ENCODE measurements around the gene AKAIN1. TPM values are rescaled to one million over a fixed set of nuclear protein-coding genes. Genes with fewer than 3 reads are reported as not detected.

The AKAIN1 gene
- total and polyA plus RNA-seq, 2 donors (not counting 1 experiment from before 2014, with no cell fraction given), result not detected

GRCh38 chr18:5122272-5122671, 74.8 kb downstream of the AKAIN1 start:
- ATAC-seq (ENCODE audit: low read depth), result no peak

GRCh38 chr18:5110266-5110665, 86.8 kb downstream of the AKAIN1 start:
- ChIA-PET CTCF (no interaction called here), POLR2A (no interaction called here)
- Histone ChIP-seq H3K9ac (ENCODE audit: low read length) (no peak overlapping the region), H3K79me2 (ENCODE audit: control insufficient read depth, insufficient read depth, low read length) (no peaks in the 10 kb centered on the region), H4K20me1 (ENCODE audit: control insufficient read depth, insufficient read depth, low read length, poor library complexity, severe bottlenecking) (no peaks in the 10 kb centered on the region), H3K36me3 (replicated peaks in 1 of 2; ENCODE audit: control extremely low read depth in 1 of 2, control insufficient read depth in 1 of 2, extremely low read depth in 1 of 2, insufficient read depth in 2 of 2, low read length in 1 of 2) (no peaks in the 10 kb centered on the region), H3K27ac (ENCODE audit: low read length in 2 of 2) (no peak overlapping the region), H3K27me3 (replicated peaks in 1 of 4; ENCODE audit: control extremely low read depth in 1 of 4, control insufficient read depth in 3 of 4, insufficient read depth in 4 of 4, low read length in 3 of 4) (no peaks in the 10 kb centered on the region), H3K4me1 (ENCODE audit: control insufficient read depth in 2 of 2, insufficient read depth in 2 of 2, low read length in 2 of 2) (no peaks in the 10 kb centered on the region), H3K9me3 (ENCODE audit: control extremely low read depth in 1 of 3, control insufficient read depth in 2 of 3, insufficient read depth in 1 of 3, low read length in 2 of 3) (no peaks in the 10 kb centered on the region), H3K4me3 (ENCODE audit: control extremely low read depth in 1 of 5, extremely low read depth in 1 of 5, insufficient read depth in 1 of 5, low read depth in 2 of 5, low read length in 4 of 5) (no peak overlapping the region), H2AFZ (ENCODE audit: insufficient read depth, low read depth, low read length, poor library complexity, severe bottlenecking) (no peak overlapping the region), H3K4me2 (replicated peaks; ENCODE audit: low read depth, low read length, poor library complexity, severe bottlenecking) (no peak overlapping the region)
- H3K27me3 Mint-ChIP-seq, result peaks cover 7% of the 10 kb centered on the region
- DNase-seq (no peak), ATAC-seq (ENCODE audit: low read depth) (no peak)
- no peaks in the 10 kb centered on the region for H3K9me3 Mint-ChIP-seq (ENCODE audit: insufficient read depth)
- TF ChIP-seq EZH2 (IDR thresholded peaks at IDR 0.05; ENCODE audit: borderline replicate concordance, insufficient read depth, low read depth, low read length, poor library complexity, severe bottlenecking) (no peak), CTCF (IDR thresholded peaks at IDR 0.05) (no peak)
- H3K27ac Mint-ChIP-seq, result no peak overlapping the region
- no peaks in the 10 kb centered on the region for H3K4me1 Mint-ChIP-seq
- no peak overlapping the region for H3K4me3 Mint-ChIP-seq
- intact Hi-C loops (cut with micrococcal nuclease), result no loop called here

More at GRCh38 chr18:5122272-5122671, 74.8 kb downstream of the AKAIN1 start:
- intact Hi-C loops (cut with micrococcal nuclease), result no loop called here
- ChIA-PET CTCF (no interaction called here), POLR2A (no interaction called here)
- Histone ChIP-seq H4K20me1 (ENCODE audit: control insufficient read depth, insufficient read depth, low read length, poor library complexity, severe bottlenecking) (no peaks in the 10 kb centered on the region), H3K9ac (ENCODE audit: low read length) (no peak overlapping the region), H3K27me3 (replicated peaks in 1 of 4; ENCODE audit: control extremely low read depth in 1 of 4, control insufficient read depth in 3 of 4, insufficient read depth in 4 of 4, low read length in 3 of 4) (peaks cover 0 to 2% (median 0%) of the 10 kb centered on the region in 4 experiments), H3K36me3 (replicated peaks in 1 of 2; ENCODE audit: control extremely low read depth in 1 of 2, control insufficient read depth in 1 of 2, extremely low read depth in 1 of 2, insufficient read depth in 2 of 2, low read length in 1 of 2) (no peaks in the 10 kb centered on the region), H3K27ac (ENCODE audit: low read length in 2 of 2) (no peak overlapping the region), H3K79me2 (ENCODE audit: control insufficient read depth, insufficient read depth, low read length) (no peaks in the 10 kb centered on the region), H3K9me3 (ENCODE audit: control extremely low read depth in 1 of 3, control insufficient read depth in 2 of 3, insufficient read depth in 1 of 3, low read length in 2 of 3) (peaks cover 1 to 19% (median 12%) of the 10 kb centered on the region in 3 donors), H3K4me3 (ENCODE audit: control extremely low read depth in 1 of 5, extremely low read depth in 1 of 5, insufficient read depth in 1 of 5, low read depth in 2 of 5, low read length in 4 of 5) (no peak overlapping the region), H3K4me1 (ENCODE audit: control insufficient read depth in 2 of 2, insufficient read depth in 2 of 2, low read length in 2 of 2) (no peaks in the 10 kb centered on the region), H3K4me2 (replicated peaks; ENCODE audit: low read depth, low read length, poor library complexity, severe bottlenecking) (no peak overlapping the region), H2AFZ (ENCODE audit: insufficient read depth, low read depth, low read length, poor library complexity, severe bottlenecking) (no peak overlapping the region)
- H3K9me3 Mint-ChIP-seq (ENCODE audit: insufficient read depth), result peaks cover 12% of the 10 kb centered on the region
- H3K27me3 Mint-ChIP-seq, result peaks cover 15% of the 10 kb centered on the region
- H3K27ac Mint-ChIP-seq, result no peak overlapping the region
- TF ChIP-seq EZH2 (IDR thresholded peaks at IDR 0.05; ENCODE audit: borderline replicate concordance, insufficient read depth, low read depth, low read length, poor library complexity, severe bottlenecking), result no peak
- no peak for TF ChIP-seq CTCF (IDR thresholded peaks at IDR 0.05)
- 87% methylated on average over 2 of the region's 2 CpGs for WGBS (ENCODE audit: insufficient coverage)
- no peaks in the 10 kb centered on the region for H3K4me1 Mint-ChIP-seq
- DNase-seq, result no peak
- H3K4me3 Mint-ChIP-seq, result no peak overlapping the region
